UCSD-AML1 (cell line): ENCODE data around the gene PTH1R.
"Not testable (repeated sequence)": the region's sequence is repeated elsewhere in the genome, so short reads cannot be mapped to it uniquely, and the experiment has no call there.

Experiments
- DNase-seq: peaks from one replicate; lab custom pipeline; 2025; ENCODE audit not compliant: unreplicated experiment; lab: John Stamatoyannopoulos, UW

Gene PTH1R

DNA sequence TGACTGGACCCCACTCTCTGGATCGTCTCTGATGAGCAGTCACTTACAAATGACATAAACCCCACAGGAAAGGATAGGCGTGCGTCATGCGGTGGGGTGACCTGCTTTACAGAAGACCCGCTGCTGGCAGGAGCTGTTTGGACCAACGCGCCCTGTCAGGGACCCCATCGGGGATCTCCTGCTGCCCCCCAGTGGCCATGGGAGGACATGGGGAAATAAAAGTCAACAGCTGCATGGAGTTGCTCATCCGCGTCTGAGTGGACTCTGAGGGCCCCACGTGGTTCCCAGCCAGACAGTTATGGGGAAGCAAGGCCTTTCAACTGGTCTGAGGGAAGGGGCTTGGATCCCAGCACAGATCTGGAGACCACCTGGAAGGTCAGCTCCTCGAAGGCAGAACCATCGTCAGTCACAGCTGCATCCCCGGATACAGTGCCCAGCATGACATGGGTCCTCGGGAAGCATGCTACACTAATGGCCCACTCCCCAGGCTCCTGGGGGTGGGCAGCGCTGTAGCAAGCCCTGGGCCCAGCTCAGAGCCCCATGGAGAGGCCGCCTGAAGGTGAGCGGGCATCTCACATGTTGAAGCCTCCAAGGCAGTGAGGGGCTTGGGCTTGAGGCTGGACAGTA is 32.1 kb downstream of the PTH1R start:
- DNase-seq: peak; percentile 83

DNA sequence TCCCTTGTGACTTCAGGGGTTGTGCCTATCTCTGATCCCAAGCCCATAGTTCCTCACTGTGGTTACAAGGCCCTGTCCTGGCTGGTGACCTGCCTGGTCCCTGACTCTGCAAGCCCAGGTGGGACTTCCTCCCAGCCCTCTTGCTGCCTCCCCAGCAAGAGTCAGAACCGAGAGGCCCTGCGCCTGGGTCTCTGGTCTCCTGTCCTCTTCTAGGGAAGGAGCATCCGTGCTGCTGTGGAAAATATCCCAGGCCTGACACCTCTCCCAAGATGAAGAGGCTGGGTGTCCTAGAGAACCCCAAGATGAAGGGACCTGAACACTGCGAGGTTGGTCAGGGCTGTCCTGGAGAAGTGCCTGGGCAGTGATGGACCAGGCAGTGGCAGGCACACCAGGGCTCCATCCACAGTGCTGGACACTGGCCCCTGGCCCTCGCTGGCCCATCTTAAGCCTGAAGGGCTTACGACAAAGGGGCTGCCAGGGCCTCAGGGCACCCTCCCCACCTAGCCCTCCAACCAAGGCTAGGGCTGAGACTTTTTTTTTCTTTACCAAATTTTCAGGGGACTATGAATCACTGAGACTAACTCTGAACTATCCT is 32.7 kb downstream of the PTH1R start:
- no peak for DNase-seq

DNA sequence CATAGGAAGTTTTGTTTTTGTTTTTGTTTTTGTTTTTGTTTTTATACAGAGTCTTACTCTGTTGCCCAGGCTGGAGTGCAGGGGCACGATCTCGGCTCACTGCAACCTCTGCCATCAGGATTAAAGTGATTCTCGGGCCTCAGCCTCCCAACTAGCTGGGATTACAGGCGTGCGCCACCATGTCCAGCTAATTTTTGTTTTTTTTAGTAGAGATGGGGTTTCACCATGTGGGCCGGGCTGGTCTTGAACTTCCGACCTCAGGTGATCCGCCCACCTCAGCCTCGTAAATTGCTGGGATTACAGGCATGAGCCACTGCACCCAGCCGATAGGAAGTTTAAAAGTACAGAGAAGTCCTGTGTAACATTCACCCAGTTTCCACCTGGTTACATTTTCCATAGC is 33.4 kb downstream of the PTH1R start:
- DNase-seq: not testable (repeated sequence)

DNA sequence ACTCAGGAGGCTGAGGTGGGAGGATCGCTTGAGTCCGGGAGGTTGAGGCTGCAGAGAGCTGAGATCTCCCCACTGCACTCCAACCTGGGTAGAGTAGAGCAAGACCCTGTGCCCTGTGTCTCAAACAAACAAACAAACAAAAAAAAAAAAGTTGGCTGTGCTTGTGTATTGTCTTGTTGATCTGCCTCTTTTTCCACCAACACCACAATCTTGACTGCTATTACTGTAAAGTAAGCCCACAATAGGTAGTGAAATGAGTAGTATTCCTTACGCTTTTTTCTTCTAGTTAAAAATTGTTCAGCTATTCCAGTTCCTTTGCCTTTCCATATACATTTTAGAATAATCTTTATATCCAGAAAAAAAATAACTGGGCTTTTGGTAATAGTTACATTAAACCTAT is 35.5 kb downstream of the PTH1R start:
- no peak for DNase-seq

DNA sequence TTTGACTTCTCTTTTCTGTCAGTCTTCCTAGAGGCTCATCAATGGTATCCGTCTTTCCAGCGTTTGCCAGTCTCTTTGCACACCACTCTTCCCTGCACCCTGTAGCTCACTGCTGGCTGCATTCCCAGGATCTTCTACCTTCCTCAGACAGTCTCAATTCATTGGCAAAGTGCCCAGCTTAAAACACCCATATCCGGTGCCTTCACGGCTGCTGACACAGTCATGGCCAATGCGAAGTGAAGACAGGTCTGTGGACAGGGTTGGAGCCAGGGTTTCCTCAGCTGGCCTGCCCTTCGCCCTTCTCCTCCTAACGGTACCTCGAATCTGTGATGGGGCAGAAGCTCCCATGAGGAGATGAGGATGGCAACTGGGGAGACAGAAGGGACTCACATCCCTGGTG is 36.1 kb downstream of the PTH1R start:
- DNase-seq: no peak

DNA sequence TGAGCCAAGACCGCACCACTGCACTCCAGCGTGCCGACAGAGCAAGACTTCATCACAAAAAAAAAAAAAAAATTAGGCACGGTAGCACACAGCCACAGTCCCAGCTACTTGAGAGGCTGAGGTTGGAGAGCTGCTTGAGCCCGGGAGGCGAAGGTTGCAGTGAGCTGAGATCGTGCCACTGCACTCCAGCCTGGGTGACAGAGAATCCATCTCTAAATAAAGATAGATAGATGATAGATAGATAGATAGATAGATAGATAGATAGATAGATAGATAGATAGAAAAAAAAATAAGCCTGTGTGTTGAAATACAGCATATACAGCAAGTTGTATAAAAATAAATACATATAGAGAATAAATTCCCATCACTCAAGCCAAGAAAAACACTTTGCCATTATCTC is 37.3 kb downstream of the PTH1R start:
- no peak for DNase-seq

DNA sequence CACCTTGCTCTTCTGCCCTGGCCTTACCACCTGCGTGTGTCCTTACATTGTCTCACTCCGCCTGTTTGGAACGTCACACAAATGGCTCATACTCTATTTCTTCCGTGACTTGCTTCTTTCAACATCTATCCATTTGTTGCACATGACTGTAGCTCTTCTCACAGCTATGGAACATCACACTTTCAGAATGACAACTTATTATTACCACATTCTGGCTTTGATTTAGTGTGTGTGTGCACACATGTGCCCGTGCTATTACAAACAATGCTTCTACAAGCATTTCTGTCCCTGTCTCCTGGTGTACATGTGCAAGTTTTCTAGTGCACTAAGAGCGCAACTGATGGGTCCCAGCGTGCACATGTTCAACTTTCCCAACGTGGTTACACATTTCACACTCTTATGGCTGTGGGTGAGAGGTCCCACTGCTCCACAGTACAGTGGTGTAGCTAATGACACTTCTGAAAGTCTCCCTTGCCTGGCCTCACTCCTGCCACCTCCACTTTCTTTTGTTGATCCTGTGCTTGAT is 37.8 kb downstream of the PTH1R start:
- DNase-seq: no peak

DNA sequence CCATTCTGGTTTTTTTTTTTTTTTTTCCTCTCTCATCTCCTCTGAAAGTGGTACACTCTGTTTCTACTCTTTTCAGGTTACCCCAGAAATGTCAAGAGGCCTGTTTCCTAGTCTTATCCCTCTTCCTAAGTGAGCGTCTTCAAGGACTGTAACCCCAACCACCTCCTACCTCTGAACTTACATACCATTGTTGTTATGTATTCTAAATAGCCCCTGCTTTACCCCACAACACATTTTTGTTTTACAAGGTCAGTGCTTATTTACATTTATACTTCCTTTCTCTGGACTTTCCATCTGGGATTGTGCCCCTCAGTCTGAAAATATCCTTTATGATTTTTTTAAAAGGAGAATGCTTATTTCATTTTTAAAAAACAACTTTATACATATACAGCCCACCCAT is 38.8 kb downstream of the PTH1R start:
- DNase-seq: no peak

DNA sequence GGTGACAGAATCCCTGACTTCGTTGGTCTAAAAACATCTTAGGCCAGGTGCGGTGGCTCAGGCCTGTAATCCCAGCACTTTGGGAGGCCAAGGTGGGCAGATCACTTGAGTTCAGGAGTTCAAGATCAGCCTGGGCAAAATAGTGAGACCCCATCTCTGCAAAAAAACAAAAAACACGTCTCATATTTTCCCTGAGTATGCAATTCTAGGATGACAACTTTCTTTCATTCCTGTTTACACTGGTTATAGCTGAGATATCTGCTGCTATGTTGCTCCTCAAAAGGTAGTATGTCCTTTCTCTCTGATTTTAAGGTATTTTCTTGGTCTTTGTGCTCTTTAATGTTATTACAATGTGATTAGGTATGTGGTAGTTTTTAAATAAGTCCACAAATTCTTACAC is 39.3 kb downstream of the PTH1R start:
- DNase-seq: no peak

DNA sequence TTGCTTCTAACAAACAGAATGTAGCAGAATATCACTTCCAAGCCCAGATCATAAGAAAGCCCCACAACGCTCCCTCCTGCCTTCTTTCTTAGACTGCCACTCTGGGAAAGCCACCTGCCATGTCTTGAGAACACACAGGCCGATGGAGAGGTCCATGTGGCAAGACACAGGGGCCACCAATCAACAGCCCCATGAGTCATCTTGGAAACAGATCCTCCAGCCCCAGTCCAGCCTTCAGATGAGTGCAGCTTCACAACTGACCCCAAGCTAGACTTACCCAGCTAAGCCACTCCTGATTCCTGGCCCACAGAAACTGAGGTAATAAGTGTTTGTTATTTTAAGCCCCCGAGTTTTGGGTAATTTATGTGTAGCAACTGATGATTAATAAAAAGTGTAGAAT is 39.7 kb downstream of the PTH1R start:
- DNase-seq: no peak

DNA sequence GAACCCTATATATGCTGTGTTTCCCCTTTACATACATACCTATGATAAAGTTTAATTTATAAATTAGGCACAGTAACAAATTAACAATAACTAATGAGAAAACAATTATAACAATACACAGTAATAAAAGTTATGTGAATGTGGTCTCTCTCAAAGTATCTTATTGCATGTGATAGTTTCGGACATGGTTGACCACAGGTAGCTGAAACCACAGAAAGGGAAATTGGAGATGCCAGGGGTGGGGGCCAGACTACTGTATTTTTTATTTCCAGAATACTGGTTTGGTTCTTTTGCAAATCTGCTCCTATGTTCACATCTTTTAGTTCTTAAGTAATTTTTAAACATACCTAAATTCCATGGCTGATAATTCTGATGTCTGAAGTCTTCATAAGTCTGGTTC is 40.7 kb downstream of the PTH1R start:
- no peak for DNase-seq

DNA sequence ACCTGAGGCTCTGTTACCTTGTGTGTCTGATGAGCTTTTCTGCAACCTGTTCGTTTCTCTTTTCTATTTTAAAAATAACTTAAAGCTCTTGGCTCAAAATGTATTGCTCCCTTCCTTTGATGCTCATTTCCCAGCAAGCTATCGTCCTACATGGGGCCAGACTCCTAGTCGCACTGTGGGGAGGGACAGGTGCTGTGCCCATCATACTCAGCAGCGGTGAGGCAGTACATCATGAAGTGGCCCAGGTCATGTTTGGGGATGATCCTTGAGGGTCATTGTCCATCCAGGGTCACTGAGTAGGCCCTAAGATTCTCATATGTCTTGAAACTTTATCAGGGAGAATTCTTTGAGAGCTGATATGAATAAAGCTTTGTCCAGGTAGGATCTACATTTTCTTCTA is 41.1 kb downstream of the PTH1R start:
- no peak for DNase-seq

DNA sequence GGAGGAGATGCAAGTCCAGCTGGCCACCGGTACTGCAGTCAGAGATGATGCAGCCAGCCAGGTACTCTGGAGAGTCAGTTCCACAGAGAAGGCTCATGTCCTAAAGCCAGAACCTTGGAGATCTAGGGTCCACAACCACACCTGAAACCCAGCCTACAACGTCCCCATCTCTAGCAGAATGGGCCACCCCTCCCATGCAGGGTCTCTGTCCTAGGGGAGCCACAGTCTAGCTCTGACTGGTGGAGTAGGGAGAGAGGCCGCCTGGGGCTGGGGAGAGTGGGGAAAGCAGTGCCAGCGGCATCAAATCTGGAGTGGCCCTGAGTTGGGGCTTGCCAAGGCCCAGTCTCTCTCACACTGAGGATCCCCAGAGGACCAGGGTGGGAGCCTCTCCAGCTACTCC is 43.5 kb downstream of the PTH1R start:
- no peak for DNase-seq

DNA sequence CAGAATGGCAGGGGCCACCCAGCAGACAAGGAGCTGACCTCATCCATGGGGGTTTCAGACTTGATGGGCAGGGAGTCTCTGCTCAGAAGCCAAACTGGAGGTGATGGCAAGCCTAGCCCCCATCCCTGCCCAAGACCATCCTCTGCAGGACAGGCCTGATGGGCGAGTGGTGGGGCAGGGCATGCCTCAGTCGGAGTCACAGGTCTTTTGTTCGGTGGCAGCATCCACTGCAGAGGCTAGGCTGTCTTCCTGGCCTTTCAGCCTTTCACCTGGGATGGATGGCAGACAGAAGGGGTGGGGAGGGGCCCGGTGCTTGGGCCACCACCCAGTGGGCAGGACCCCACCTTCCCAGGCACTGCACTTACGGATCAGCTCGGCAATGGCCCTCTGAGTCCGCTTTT is 44.4 kb downstream of the PTH1R start:
- DNase-seq: no peak

DNA sequence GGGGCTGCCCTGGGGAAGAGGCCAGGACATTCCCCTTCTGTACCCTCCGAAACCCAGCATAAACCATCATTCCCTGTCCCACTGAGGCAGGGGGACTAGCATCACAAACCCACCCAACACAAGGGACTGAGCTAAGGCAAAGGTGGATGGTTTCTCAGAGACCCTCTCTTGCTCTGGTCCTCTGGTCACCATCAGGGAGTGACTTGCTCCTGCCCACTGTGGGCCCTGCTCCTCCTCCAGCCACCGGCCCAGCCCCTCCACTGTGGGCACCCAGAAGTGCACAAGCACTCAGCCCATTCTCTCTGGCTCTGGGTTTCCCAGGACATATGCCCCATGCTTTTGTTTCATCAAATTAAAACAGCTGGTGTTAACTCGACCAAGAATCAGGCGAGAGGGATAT is 44.9 kb downstream of the PTH1R start:
- no peak for DNase-seq

DNA sequence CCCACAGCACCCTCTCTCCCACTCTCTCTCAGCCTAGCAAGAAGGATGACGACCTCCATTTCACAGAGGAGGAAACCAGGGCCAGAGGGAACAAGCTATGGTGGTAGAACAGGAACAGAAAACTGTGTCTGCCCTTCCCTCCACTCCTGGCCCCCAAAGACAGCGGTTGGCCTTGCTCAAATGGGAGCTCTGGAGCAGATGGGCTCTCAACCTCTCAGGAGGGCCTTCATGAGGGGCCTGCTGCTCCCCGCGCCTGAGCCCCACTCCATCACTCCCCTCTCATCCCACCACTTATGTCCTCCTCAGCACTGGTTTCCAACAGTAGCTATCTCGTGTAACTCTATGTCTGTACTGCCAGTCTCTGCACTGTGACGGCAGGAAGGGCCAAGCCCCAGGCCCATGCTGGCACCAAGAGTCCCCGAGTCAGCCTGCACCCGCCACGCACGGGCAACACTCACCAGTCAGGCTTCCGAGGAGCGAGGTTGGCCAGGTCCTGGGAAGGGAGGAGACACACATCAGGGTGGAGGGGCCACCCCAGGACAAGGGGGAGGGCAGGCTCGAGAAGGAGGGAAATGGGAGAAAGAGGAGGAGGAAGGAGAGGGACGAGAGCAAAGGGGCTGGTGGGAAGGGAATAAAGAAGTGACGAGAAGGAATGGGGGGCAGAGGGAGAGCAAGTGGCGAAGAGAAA is 45.5 kb downstream of the PTH1R start:
- no peak for DNase-seq

DNA sequence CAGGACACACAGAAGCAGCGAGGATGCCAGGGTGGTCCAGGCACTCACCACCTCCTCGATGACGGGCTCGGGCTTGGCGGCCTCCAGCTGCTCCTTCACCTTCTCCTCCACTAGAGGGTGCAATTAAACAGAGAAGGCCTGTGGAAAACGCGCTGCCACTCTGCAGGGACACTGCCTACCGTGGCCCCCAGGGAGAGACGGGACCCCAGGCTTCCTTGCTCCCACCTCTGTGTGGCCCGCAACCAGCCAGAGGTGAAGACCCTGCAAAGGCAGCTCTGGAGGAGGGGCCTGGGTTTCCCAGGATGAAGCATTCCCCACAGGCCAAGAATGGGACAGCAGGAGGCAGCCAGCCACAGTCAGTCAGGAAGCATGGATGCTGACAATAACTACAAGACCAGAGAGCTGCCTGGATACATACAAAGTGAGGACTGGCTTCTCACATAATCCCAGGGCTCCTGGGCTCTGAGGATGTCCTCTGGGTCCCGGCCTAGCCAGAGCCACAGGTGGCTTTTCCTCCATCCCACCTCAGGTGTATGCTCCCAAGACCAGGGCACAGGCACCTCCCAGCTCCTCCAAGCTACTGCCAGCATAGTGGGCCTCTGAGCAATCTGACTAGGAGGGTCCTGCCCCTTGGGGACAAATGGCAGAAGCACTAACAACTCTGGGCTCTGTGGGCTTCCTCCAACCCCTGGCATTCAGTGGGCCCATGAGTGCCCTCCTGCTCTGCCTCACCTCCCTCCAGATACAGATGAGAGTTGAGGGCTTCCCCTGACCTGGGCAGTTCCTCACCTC is 46.2 kb downstream of the PTH1R start:
- DNase-seq: peak; percentile 37

DNA sequence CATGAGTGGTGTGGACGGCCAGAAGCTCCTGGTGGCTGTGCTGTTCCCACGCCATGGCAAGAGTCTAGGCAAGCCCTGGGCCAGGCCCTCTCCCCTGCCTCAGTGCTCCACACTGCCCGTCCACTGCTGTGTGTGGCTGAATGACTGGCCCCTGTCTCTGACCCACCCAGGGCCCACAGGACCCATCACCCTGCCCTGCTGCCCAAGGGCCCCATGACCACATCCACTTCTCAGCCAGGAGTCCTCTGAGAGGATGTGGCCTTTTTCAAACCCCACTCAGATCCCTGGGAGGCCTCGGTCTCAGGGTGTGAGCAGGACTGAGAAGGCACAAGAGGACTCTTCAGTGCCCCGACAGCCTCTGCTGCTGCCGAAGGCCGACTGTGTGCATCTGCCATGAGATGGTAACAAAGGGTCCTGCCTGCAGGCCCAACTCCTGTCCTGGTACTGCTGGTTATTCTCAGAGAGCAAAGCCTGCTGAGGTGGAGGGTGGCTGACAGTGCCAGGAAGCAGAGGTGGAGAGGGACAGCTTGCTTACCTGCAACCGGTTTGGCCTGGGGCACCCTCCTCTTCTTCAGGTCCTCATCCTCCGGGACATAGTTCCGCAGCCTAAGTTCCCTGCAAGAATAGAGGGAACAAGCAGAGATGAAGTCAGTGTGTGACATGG is 47.5 kb downstream of the PTH1R start:
- DNase-seq: no peak

DNA sequence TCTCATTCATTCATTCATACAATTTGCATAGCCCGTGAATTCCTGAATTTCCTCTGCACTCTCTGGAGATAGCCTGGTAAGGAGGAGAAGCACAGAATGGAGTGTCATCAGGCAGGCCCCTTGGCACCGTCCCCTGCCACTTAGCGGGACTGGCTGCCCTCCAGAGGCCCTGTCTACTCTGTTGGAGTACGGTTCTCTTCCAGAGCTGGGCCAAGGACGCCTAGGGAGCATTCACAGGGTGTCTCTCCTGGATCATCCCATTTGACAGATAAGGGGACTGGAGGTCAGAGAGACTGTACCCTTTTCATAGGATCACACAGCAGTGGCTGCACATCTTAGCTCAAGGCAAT is 48.0 kb downstream of the PTH1R start:
- DNase-seq: no peak

DNA sequence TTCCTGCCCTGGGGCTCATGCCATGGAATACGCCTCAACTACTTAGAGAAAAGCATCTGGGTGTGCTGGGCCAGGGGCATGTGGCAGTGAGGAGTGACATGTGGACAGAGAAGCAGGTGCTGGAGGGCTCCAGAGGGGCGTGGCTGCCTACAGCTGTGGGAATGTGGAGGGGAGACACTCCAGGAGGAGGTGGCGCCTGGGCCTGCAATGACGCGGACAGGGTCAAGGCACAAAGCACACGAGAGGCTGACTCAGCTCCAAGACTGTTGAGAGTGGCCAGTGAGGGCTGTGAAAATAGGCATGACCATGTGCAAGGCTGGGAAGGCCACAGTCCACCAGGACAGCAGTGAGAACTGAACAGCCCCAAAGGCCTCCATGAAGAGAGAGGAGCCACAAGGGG is 48.5 kb downstream of the PTH1R start:
- no peak for DNase-seq

DNA sequence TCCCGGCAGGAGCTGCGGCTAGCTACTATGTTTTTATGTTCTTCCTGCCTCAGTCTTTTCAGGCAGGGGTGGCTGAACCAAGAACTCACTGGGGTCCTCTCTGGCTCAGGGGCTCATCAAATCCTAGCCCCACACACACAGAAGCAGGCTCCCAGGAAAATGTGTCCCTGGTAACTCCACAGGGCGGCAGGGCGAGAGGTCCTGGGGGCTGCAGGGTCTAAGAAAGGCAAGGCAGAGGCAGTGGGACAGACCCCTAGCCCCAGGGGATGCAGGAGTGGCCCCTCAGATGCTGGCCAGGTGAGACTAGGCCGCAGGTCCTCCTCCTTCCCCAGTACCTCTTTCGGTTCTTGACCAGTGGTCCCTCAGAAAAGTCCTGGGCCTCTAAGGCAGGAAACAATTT is 48.9 kb downstream of the PTH1R start:
- DNase-seq: no peak
